GM23338 (cell line): Measurements from ENCODE around the gene LARGE1. TPM values are rescaled to one million over a fixed set of nuclear protein-coding genes. Genes with fewer than 3 reads are reported as not detected.

Source experiments
- ATAC-seq: fragments of 200-7000 bp; cut with Tn5 transposase; 3 replicates; pipeline ENCODE4 v1.9.1; 2020
- DNase-seq: peaks from one replicate; pipeline ENCODE4 v3.0.0-alpha.2; 2015; ENCODE audit warnings: low spot score
- H2AFZ ChIP-seq: fragments of 200-600 bp; sonication (generic); 2 replicates; pipeline ENCODE4 v1.8.0; 2016; ENCODE audit warnings: antibody characterized with exemption, mild to moderate bottlenecking, moderate library complexity
- H3F3A ChIP-seq: fragments of 200-600 bp; sonication (generic); replicated peaks from 2 replicates; pipeline ENCODE4 v1.8.0; 2017; ENCODE audit warnings: antibody characterized with exemption, mixed run types, low read depth
- H3K27ac ChIP-seq: fragments of 200-600 bp; sonication (generic); 2 replicates; pipeline ENCODE4 v1.6.1; 2016; ENCODE audit warnings: low read depth
- H3K27me3 ChIP-seq: fragments of 200-600 bp; sonication (generic); 2 replicates; pipeline ENCODE4 v1.8.0; 2016; ENCODE audit warnings: mild to moderate bottlenecking, mixed run types, moderate library complexity; ENCODE audit not compliant: insufficient read depth
- H3K36me3 ChIP-seq: fragments of 200-600 bp; sonication (generic); 2 replicates; pipeline ENCODE4 v1.8.0; 2016; ENCODE audit warnings: mild to moderate bottlenecking; ENCODE audit not compliant: insufficient read depth
- H3K4me1 ChIP-seq: fragments of 200-600 bp; sonication (generic); 2 replicates; pipeline ENCODE4 v1.8.0; 2016; ENCODE audit warnings: mild to moderate bottlenecking, moderate library complexity; ENCODE audit not compliant: insufficient read depth
- H3K4me2 ChIP-seq: fragments of 200-600 bp; sonication (generic); 2 replicates; pipeline ENCODE4 v1.7.1; 2017; ENCODE audit warnings: mixed run types
- H3K4me3 ChIP-seq: fragments of 200-600 bp; sonication (generic); 2 replicates; pipeline ENCODE4 v1.6.1; 2016; ENCODE audit warnings: mixed run types
- H3K79me2 ChIP-seq: fragments of 200-600 bp; sonication (generic); replicated peaks from 2 replicates; pipeline ENCODE4 v1.8.0; 2017; ENCODE audit warnings: mild to moderate bottlenecking; ENCODE audit not compliant: insufficient read depth
- H3K9me2 ChIP-seq: fragments of 200-600 bp; sonication (generic); 2 replicates; pipeline ENCODE4 v1.8.0; 2017; ENCODE audit not compliant: insufficient read depth
- H4K20me1 ChIP-seq: fragments of 200-600 bp; sonication (generic); replicated peaks from 2 replicates; pipeline ENCODE4 v1.8.0; 2017; ENCODE audit warnings: mild to moderate bottlenecking; ENCODE audit not compliant: insufficient read depth
- H3K27ac Mint-ChIP-seq: 2 replicates; pipeline ENCODE4 v1.8.0; 2020; ENCODE audit warnings: inconsistent platforms, mild to moderate bottlenecking, moderate library complexity, mixed read lengths
- H3K27me3 Mint-ChIP-seq: 3 replicates; pipeline ENCODE4 v1.8.0; 2022; ENCODE audit warnings: low read depth, mild to moderate bottlenecking, moderate library complexity, mixed read lengths, inconsistent platforms; ENCODE audit not compliant: insufficient read depth, poor library complexity
- H3K36me3 Mint-ChIP-seq: 3 replicates; pipeline ENCODE4 v1.8.0; 2021; ENCODE audit warnings: low read depth, mild to moderate bottlenecking, inconsistent platforms, moderate library complexity, mixed read lengths
- H3K4me1 Mint-ChIP-seq: 3 replicates; pipeline ENCODE4 v1.8.0; 2020; ENCODE audit warnings: mild to moderate bottlenecking, inconsistent platforms, mixed read lengths
- H3K4me3 Mint-ChIP-seq: 3 replicates; pipeline ENCODE4 v1.8.0; 2021; ENCODE audit warnings: moderate library complexity, mild to moderate bottlenecking, inconsistent platforms, mixed read lengths
- H3K9me3 Mint-ChIP-seq: 3 replicates; pipeline ENCODE4 v1.8.0; 2020; ENCODE audit warnings: moderate library complexity, mild to moderate bottlenecking, inconsistent platforms, mixed read lengths
- EZH2phosphoT487 ChIP-seq: fragments of 200-600 bp; sonication (generic); IDR thresholded peaks from one replicate; pipeline ENCODE4 v1.8.1; 2018; ENCODE audit warnings: antibody characterized with exemption; ENCODE audit not compliant: unreplicated experiment
- POLR2AphosphoS5 ChIP-seq: IDR thresholded peaks from 2 replicates; pipeline ENCODE4 v1.6.1; 2016; ENCODE audit warnings: antibody characterized with exemption, low read depth
- STAT1 ChIP-seq: IDR thresholded peaks from one replicate; pipeline ENCODE4 v1.6.1; 2016; ENCODE audit warnings: antibody characterized with exemption; ENCODE audit not compliant: unreplicated experiment
- ZNF114 ChIP-seq: fragments of 250-450 bp; sonication (Bioruptor Pico); IDR thresholded peaks from 2 replicates; pipeline ENCODE4 v1.5.0; 2020; ENCODE audit warnings: mild to moderate bottlenecking, moderate library complexity
- ZNF331 ChIP-seq: fragments of 250-450 bp; sonication (Bioruptor Pico); IDR thresholded peaks from 2 replicates; pipeline ENCODE4 v1.5.0; 2020; ENCODE audit warnings: low read depth, mild to moderate bottlenecking, moderate library complexity
- polyA plus RNA-seq: library from polyadenylated mRNA; unstranded; fragments of >200 nt; fragmentation: Nextera tagmentation; extraction: Ambion mirVana; gene quantifications from 2 replicates; pipeline ENCODE4 v1.2.1, GENCODE V29; 2016
- total RNA-seq: library from RNA; depleted of rRNA; stranded (reverse); fragments of >200 nt; shearing (Covaris generic); gene quantifications from 2 replicates; pipeline ENCODE4 v1.2.3, GENCODE V29; 2014
- TF ChIP-seq, protein P1 (sequence below): IDR thresholded peaks from 2 replicates; pipeline ENCODE4 v1.6.1; 2016; ENCODE audit warnings: antibody characterized with exemption
- TF ChIP-seq, protein P2 (sequence below): IDR thresholded peaks from one replicate; pipeline ENCODE4 v1.6.1; 2018; ENCODE audit warnings: antibody characterized with exemption; ENCODE audit not compliant: unreplicated experiment
- TF ChIP-seq, protein P3 (sequence below), 2 experiments: fragments of 200-600 bp in 1 of 2; sonication (generic) in 1 of 2; conservative IDR thresholded peaks; 2 replicates each; pipeline versions ENCODE4 v1.5.1 to v1.6.1; 2016 to 2017; ENCODE audit warnings: antibody characterized with exemption in 2 of 2, low read depth in 2 of 2, mild to moderate bottlenecking in 2 of 2, moderate library complexity in 1 of 2

LARGE1 gene
- total and polyA plus RNA-seq, 2 experiments from 2014 or later = 12.8 to 75.6 TPM

DNA sequence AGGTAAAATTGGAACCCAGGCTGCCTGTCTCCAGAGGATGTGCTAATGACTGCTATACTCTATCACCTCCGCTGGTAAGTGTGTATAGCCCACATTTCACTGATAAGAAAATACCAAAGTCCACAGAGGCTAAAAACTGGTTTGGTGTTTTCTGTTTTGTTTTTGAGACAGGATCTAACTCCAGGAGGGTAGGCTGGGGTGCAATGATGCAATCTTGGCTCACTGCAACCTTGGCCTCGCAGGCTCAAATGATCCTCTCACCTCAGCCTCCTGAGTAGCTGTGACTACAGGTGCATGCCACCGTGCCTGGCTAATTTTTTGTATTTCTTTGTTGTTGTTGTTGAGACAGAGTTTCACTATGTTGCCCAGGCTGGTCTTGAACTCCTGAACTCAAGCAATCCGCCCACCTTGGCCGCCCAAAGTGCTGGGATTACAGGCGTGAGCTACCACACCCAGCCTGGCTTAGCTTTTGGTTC lies 409.8 kb downstream of the LARGE1 start:
- H2AFZ ChIP-seq = no peak overlapping the region
- H3K4me3 ChIP-seq = no peak overlapping the region
- H3K9me2 ChIP-seq = no peaks in the 10 kb centered on the region

DNA sequence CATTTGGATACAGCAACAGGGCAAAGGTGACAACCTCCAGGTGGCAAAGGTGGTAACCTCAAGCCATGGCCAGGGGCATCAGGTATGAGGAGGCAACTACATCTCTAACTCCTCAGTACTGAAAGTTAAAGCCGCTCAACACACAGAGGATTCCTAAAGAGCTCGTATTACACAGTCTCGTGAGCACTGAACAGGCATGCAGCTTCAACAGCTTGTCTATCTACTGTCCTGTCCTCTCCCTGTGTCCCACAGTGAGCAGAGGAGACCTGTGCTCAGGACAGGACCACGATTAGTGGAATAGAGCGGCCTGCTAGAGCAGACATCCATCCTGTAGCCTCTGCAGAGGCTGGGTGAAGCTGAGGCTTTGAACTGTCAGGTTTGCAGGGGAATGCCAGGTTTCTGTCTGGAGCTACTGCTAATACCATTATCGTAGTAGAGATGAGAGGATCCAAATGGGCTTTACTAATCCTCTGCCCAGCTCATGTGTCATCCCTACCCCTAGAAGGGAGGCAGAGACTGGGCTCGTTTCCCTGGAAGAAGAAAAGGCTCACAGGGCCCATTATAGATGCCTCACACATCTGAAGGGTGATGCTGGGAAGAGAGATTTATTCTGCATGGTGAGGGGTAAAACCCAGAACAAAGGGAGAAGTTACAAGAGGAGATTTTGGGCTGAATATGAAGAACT lies 415.2 kb downstream of the LARGE1 start:
- Histone ChIP-seq H3K27me3 (no peaks in the 10 kb centered on the region), H3K9me2 (no peaks in the 10 kb centered on the region), H4K20me1 (peaks cover 23% of the 10 kb centered on the region; the same call in 1 of the 2 replicates), H3K36me3 (no peaks in the 10 kb centered on the region), H3K4me2 (no peak overlapping the region), H3K79me2 (peaks cover 20% of the 10 kb centered on the region), H3K4me1 (peaks cover 6% of the 10 kb centered on the region; the same call in 1 of the 2 replicates), H3K27ac (no peak overlapping the region), H3K4me3 (no peak overlapping the region), H3F3A (no peaks in the 10 kb centered on the region), H2AFZ (no peak overlapping the region)
- Mint-ChIP-seq H3K4me3 (no peak overlapping the region), H3K36me3 (no peaks in the 10 kb centered on the region), H3K27me3 (peaks cover 9% of the 10 kb centered on the region), H3K4me1 (peaks cover 16% of the 10 kb centered on the region), H3K9me3 (no peaks in the 10 kb centered on the region), H3K27ac (no peak overlapping the region)
- ATAC-seq (peak; percentile 55), DNase-seq (no peak)
- TF ChIP-seq STAT1 = no peak
- TF ChIP-seq POLR2AphosphoS5 = no peak
- TF ChIP-seq, protein P1, sequence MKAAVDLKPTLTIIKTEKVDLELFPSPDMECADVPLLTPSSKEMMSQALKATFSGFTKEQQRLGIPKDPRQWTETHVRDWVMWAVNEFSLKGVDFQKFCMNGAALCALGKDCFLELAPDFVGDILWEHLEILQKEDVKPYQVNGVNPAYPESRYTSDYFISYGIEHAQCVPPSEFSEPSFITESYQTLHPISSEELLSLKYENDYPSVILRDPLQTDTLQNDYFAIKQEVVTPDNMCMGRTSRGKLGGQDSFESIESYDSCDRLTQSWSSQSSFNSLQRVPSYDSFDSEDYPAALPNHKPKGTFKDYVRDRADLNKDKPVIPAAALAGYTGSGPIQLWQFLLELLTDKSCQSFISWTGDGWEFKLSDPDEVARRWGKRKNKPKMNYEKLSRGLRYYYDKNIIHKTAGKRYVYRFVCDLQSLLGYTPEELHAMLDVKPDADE = no peak
- TF ChIP-seq EZH2phosphoT487 = no peak
- TF ChIP-seq ZNF331 (CRISPR knock-in tag) = no peak
- no peak for TF ChIP-seq ZNF114 (CRISPR knock-in tag)

More for the DNA sequence above, 409.8 kb downstream of the LARGE1 start:
- Histone ChIP-seq H3K36me3 (no peaks in the 10 kb centered on the region), H3K27ac (no peak overlapping the region), H3F3A (no peaks in the 10 kb centered on the region), H3K79me2 (peaks cover 14% of the 10 kb centered on the region), H3K4me2 (no peak overlapping the region), H3K4me1 (0 out of 2 replicates have a peak, but pooled peaks cover 4% of the 10 kb centered on the region), H3K27me3 (no peaks in the 10 kb centered on the region), H4K20me1 (peaks cover 22% of the 10 kb centered on the region; the same call in 1 of the 2 replicates)
- Mint-ChIP-seq H3K4me1 (peaks cover 25% of the 10 kb centered on the region), H3K4me3 (no peak overlapping the region), H3K27ac (no peak overlapping the region), H3K9me3 (no peaks in the 10 kb centered on the region), H3K27me3 (peaks cover 4% of the 10 kb centered on the region), H3K36me3 (no peaks in the 10 kb centered on the region)
- TF ChIP-seq, protein P2, sequence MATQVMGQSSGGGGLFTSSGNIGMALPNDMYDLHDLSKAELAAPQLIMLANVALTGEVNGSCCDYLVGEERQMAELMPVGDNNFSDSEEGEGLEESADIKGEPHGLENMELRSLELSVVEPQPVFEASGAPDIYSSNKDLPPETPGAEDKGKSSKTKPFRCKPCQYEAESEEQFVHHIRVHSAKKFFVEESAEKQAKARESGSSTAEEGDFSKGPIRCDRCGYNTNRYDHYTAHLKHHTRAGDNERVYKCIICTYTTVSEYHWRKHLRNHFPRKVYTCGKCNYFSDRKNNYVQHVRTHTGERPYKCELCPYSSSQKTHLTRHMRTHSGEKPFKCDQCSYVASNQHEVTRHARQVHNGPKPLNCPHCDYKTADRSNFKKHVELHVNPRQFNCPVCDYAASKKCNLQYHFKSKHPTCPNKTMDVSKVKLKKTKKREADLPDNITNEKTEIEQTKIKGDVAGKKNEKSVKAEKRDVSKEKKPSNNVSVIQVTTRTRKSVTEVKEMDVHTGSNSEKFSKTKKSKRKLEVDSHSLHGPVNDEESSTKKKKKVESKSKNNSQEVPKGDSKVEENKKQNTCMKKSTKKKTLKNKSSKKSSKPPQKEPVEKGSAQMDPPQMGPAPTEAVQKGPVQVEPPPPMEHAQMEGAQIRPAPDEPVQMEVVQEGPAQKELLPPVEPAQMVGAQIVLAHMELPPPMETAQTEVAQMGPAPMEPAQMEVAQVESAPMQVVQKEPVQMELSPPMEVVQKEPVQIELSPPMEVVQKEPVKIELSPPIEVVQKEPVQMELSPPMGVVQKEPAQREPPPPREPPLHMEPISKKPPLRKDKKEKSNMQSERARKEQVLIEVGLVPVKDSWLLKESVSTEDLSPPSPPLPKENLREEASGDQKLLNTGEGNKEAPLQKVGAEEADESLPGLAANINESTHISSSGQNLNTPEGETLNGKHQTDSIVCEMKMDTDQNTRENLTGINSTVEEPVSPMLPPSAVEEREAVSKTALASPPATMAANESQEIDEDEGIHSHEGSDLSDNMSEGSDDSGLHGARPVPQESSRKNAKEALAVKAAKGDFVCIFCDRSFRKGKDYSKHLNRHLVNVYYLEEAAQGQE = no peak
- TF ChIP-seq, protein P3, sequence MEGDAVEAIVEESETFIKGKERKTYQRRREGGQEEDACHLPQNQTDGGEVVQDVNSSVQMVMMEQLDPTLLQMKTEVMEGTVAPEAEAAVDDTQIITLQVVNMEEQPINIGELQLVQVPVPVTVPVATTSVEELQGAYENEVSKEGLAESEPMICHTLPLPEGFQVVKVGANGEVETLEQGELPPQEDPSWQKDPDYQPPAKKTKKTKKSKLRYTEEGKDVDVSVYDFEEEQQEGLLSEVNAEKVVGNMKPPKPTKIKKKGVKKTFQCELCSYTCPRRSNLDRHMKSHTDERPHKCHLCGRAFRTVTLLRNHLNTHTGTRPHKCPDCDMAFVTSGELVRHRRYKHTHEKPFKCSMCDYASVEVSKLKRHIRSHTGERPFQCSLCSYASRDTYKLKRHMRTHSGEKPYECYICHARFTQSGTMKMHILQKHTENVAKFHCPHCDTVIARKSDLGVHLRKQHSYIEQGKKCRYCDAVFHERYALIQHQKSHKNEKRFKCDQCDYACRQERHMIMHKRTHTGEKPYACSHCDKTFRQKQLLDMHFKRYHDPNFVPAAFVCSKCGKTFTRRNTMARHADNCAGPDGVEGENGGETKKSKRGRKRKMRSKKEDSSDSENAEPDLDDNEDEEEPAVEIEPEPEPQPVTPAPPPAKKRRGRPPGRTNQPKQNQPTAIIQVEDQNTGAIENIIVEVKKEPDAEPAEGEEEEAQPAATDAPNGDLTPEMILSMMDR (conservative IDR thresholded peaks at IDR 0.05; ENCODE audit: low read depth in 2 of 2) = no peak
- no peak for TF ChIP-seq POLR2AphosphoS5
- no peak for ATAC-seq
- DNase-seq = no peak
